Measurements from ENCODE around the gene PDE4A. TPM values are rescaled to one million over a fixed set of nuclear protein-coding genes. Genes with fewer than 3 reads are reported as not detected.
"Not testable (repeated sequence)": the region's sequence is repeated elsewhere in the genome, so short reads cannot be mapped to it uniquely, and the experiment has no call there.

The PDE4A gene
- total and polyA plus RNA-seq, 4 experiments from 2014 or later: 0.81 to 5.6 (median 2.9) TPM

DNA sequence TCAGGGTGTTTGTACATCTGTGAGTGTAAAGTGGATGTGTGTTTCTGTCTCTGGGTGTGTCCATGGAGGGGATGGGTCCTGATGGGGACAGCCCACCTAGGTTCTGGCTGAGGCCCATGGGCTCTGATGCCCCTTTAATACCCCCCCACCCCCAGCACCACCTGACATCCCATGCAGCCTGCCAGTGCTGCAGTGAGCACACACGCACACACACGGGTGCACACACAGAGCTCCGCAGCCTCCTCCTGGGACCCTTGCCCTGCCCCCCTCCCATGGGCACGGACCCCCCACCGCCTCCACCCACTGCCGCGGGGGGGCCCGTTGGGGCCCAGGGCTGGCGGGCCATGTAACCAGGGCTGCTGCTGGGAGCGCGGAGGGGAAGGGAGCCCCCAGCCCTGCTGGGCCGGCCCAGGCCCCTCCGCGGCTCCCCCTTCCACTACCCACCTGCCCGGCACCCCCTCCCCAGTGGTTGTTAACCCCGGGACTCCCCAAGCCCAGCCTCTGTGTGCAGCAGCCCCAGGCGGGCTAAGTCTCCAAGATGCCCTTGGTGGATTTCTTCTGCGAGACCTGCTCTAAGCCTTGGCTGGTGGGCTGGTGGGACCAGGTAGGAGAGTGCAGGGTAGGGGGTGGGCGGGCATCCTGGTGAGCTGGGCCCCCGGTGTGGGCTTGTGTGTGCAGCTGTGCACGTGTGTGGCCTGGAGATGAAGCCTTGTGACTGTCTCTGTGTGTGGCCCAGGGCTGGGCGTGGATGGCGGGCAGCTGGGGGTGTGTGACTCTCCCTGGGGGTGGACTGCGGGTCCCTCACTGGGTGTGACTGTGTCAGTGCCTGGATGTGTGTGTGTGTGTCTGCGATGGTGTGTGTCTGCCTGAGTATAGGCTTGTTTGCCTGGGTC, 32.6 kb downstream of the PDE4A start:
- Mint-ChIP-seq H3K4me3 (no peak overlapping the region), H3K27ac (peak overlapping the region in 1 of 7 donors; percentile 55), H3K27me3 (no peaks in the 10 kb centered on the region), H3K36me3 (peaks cover 0 to 7% of the 10 kb centered on the region in 2 donors), H3K9me3 (peaks cover 0 to 1% (median 0%) of the 10 kb centered on the region in 8 donors), H3K4me1 (peaks cover 0 to 4% (median 0%) of the 10 kb centered on the region in 4 donors)
- H3K27ac ChIP-seq (ENCODE audit: low read depth, low read length): no peak overlapping the region
- no peaks in the 10 kb centered on the region for H3K27me3 ChIP-seq (ENCODE audit: insufficient read depth, low read length)
- CTCF ChIA-PET (ENCODE audit: partially characterized antibody): no interaction called here
- no peaks in the 10 kb centered on the region for H3K36me3 ChIP-seq (ENCODE audit: insufficient read depth, low read length)
- no peak for DNase-seq
- H3K9me3 ChIP-seq (ENCODE audit: control insufficient read depth in 1 of 2, low read length in 2 of 2): no peaks in the 10 kb centered on the region
- no peak overlapping the region for H3K4me3 ChIP-seq (ENCODE audit: low read length in 2 of 2)
- intact Hi-C loops (cut with micrococcal nuclease): no loop called here
- no peaks in the 10 kb centered on the region for H3K4me1 ChIP-seq (ENCODE audit: insufficient read depth, low read length)
- POLR2A ChIA-PET (ENCODE audit: partially characterized antibody): no interaction called here

- Histone ChIP-seq H3K4me3 (ENCODE audit: low read length in 2 of 2) (no peak overlapping the region), H3K9me3 (ENCODE audit: control insufficient read depth in 1 of 2, low read length in 2 of 2) (no peaks in the 10 kb centered on the region), H3K27me3 (ENCODE audit: insufficient read depth, low read length) (no peaks in the 10 kb centered on the region), H3K36me3 (ENCODE audit: insufficient read depth, low read length) (no peaks in the 10 kb centered on the region), H3K4me1 (ENCODE audit: insufficient read depth, low read length) (no peaks in the 10 kb centered on the region), H3K27ac (ENCODE audit: low read depth, low read length) (no peak overlapping the region)
- peaks cover 0 to 1% (median 0%) of the 10 kb centered on the region in 8 donors for H3K9me3 Mint-ChIP-seq
- H3K4me1 Mint-ChIP-seq: peaks cover 0 to 4% (median 0%) of the 10 kb centered on the region in 4 donors
- H3K27ac Mint-ChIP-seq: no peak overlapping the region
- ChIA-PET CTCF (ENCODE audit: partially characterized antibody) (interaction anchor here (0.5 kb wide), 1 partner anchor 28 kb away, joined by 3 read pairs; no protein-coding TSS in a partner anchor), POLR2A (ENCODE audit: partially characterized antibody) (interaction anchor here (0.5 kb wide), 1 partner anchor 199 kb away, joined by 3 read pairs; no protein-coding TSS in a partner anchor)
- H3K36me3 Mint-ChIP-seq: peaks cover 0 to 4% of the 10 kb centered on the region in 2 donors
- DNase-seq: no peak
- no peaks in the 10 kb centered on the region for H3K27me3 Mint-ChIP-seq
- intact Hi-C loops (cut with micrococcal nuclease): no loop called here
- H3K4me3 Mint-ChIP-seq: peak overlapping the region in 1 of 8 donors; percentile 17
These were observed 33.5 kb downstream of the PDE4A start for GRCh38 chr19:10453852-10454251.

DNA sequence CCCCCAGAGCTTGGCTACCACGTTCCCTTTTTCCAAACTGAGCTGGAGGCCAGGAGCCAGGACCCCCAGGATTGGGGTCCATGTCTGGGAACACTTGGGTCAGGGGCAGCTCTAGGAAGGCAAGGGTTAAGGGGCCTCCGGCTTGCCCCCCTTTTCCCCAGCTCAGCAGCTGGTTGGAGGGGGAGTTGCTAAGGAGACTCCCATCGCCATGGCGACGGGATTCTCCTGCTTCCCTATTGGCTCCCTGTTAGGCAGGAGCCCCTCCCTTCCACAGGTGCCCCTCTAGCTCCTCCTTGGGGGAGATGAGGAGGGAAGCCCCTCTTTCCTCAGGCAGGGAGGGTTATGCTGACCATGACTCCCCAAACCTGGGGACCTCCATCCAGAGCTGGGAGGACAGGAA, 33.9 kb downstream of the PDE4A start:
- Histone ChIP-seq H3K27me3 (ENCODE audit: insufficient read depth, low read length) (no peaks in the 10 kb centered on the region), H3K4me3 (ENCODE audit: low read length in 2 of 2) (no peak overlapping the region), H3K4me1 (ENCODE audit: insufficient read depth, low read length) (no peaks in the 10 kb centered on the region), H3K9me3 (ENCODE audit: control insufficient read depth in 1 of 2, low read length in 2 of 2) (no peaks in the 10 kb centered on the region), H3K27ac (ENCODE audit: low read depth, low read length) (no peak overlapping the region), H3K36me3 (ENCODE audit: insufficient read depth, low read length) (no peaks in the 10 kb centered on the region)
- Mint-ChIP-seq H3K4me1 (peaks cover 0 to 4% (median 0%) of the 10 kb centered on the region in 4 donors), H3K36me3 (peaks cover 0 to 4% of the 10 kb centered on the region in 2 donors), H3K9me3 (peaks cover 0 to 1% (median 0%) of the 10 kb centered on the region in 8 donors), H3K27ac (no peak overlapping the region), H3K27me3 (no peaks in the 10 kb centered on the region), H3K4me3 (no peak overlapping the region)
- intact Hi-C loops (cut with micrococcal nuclease): no loop called here
- POLR2A ChIA-PET (ENCODE audit: partially characterized antibody): interaction anchor here (0.5 kb wide), 1 partner anchor 198 kb away, joined by 3 read pairs; no protein-coding TSS in a partner anchor
- no peak for DNase-seq
- CTCF ChIA-PET (ENCODE audit: partially characterized antibody): interaction anchor here (0.5 to 1.3 kb wide), 4 partner anchors 18 to 63 kb away, joined by 3 to 4 read pairs (median 3); no protein-coding TSS in a partner anchor

DNA sequence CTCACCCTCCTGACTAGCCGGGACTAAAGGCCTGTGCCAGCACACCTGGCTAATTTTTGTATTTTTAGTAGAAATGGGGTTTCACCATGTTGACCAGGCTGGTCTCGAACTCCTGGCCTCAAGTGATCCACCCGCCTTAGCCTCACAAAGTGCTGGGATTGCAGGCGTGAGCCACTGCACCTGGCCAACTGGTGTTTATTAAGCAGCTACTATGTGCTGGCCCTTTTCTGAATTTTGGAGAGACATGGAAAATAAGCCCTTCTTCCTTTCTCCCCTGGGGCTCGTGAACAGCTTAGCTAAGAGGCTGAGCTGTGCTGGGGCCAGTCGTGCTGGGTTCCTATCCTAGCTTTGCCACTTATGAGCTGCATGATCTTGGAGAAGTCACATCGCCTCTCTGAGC, 38.4 kb downstream of the PDE4A start:
- peaks cover 0 to 10% (median 6%) of the 10 kb centered on the region in 4 donors for H3K4me1 Mint-ChIP-seq
- H3K4me3 Mint-ChIP-seq; H3K27ac ChIP-seq (ENCODE audit: low read depth, low read length); H3K9me3 Mint-ChIP-seq; DNase-seq; H3K9me3 ChIP-seq (ENCODE audit: control insufficient read depth in 1 of 2, low read length in 2 of 2); H3K27ac Mint-ChIP-seq; H3K27me3 ChIP-seq (ENCODE audit: insufficient read depth, low read length); H3K4me3 ChIP-seq (ENCODE audit: low read length in 2 of 2); H3K36me3 ChIP-seq (ENCODE audit: insufficient read depth, low read length); H3K36me3 Mint-ChIP-seq; intact Hi-C loops (cut with micrococcal nuclease); POLR2A ChIA-PET (ENCODE audit: partially characterized antibody); H3K27me3 Mint-ChIP-seq; H3K4me1 ChIP-seq (ENCODE audit: insufficient read depth, low read length): not testable (repeated sequence)
- CTCF ChIA-PET (ENCODE audit: partially characterized antibody): interaction anchor here (0.9 to 1.3 kb wide), 3 partner anchors 11 to 200 kb away, joined by 3 read pairs; no protein-coding TSS in a partner anchor

DNA sequence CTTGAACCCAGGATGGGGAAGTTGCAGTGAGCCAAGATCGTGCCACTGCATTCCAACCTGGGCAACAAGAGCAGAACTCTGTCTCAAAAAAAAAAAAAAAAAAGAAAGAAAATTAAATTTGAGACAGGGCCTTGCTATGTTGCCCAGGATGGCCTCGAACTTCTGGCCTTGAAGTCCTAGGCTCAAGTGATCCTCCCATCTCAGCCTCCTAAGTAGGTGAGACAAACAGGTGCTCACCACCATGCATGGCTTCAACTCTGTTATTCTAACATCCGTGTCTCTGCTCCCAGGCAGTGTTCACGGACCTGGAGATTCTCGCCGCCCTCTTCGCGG, 40.3 kb downstream of the PDE4A start:
- H3K4me1 Mint-ChIP-seq: peaks cover 0 to 10% (median 6%) of the 10 kb centered on the region in 4 donors
- no peak for DNase-seq
- ChIA-PET POLR2A (ENCODE audit: partially characterized antibody) (interaction anchor here (0.7 kb wide), 1 partner anchor 25 kb away, joined by 3 read pairs; no protein-coding TSS in a partner anchor), CTCF (ENCODE audit: partially characterized antibody) (interaction anchor here (1.1 kb wide), 1 partner anchor 46 kb away, joined by 4 read pairs; no protein-coding TSS in a partner anchor)
- intact Hi-C loops (cut with micrococcal nuclease): no loop called here
- no peaks in the 10 kb centered on the region for H3K27me3 Mint-ChIP-seq
- H3K27ac Mint-ChIP-seq: peak overlapping the region in 4 of 7 donors; percentile 42 to 77 (median 60)
- Histone ChIP-seq H3K27me3 (ENCODE audit: insufficient read depth, low read length) (no peaks in the 10 kb centered on the region), H3K27ac (ENCODE audit: low read depth, low read length) (no peak overlapping the region), H3K4me1 (ENCODE audit: insufficient read depth, low read length) (peaks cover 7% of the 10 kb centered on the region), H3K36me3 (ENCODE audit: insufficient read depth, low read length) (no peaks in the 10 kb centered on the region), H3K4me3 (ENCODE audit: low read length in 2 of 2) (no peak overlapping the region), H3K9me3 (ENCODE audit: control insufficient read depth in 1 of 2, low read length in 2 of 2) (no peaks in the 10 kb centered on the region)
- no peaks in the 10 kb centered on the region for H3K9me3 Mint-ChIP-seq
- peak overlapping the region in 5 of 8 donors; percentile 34 to 78 (median 50) for H3K4me3 Mint-ChIP-seq
- H3K36me3 Mint-ChIP-seq: no peaks in the 10 kb centered on the region

DNA sequence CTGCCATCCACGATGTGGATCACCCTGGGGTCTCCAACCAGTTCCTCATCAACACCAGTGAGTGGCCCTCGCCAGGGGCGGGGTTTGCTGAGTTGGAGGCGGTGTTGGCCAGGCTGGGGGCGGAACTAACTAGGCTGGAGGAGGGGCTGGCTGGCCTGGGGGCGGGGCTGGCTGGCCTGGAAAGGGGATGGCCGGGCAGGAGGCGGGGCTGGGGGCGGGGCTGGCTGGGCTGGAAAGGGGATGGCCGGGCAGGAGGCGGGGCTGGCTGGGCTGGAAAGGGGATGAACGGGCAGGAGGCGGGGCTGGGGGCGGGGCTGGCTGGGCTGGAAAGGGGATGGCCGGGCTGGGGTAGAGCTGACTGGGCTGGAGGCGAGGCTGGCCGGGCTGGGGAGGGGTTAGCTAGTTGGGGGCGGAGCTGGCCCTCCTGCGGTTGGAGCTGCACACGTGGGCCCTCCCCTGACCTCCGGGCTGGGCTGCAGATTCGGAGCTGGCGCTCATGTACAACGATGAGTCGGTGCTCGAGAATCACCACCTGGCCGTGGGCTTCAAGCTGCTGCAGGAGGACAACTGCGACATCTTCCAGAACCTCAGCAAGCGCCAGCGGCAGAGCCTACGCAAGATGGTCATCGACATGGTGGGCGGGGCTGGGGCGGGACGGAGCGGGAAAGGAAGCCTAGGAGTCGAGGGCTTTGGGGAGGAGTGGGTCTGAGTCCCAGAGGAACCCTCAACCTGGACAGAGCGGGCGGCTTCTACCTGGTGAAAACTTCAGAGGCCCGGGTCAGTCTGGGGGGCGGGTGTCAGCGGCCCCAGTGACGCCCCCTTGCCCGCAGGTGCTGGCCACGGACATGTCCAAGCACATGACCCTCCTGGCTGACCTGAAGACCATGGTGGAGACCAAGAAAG, 41.0 kb downstream of the PDE4A start:
- Mint-ChIP-seq H3K4me1 (peaks cover 0 to 10% (median 6%) of the 10 kb centered on the region in 4 donors), H3K27me3 (no peaks in the 10 kb centered on the region), H3K27ac (peak overlapping the region in 6 of 7 donors; percentile 29 to 77 (median 56)), H3K36me3 (no peaks in the 10 kb centered on the region), H3K4me3 (peak overlapping the region; percentile 47 to 78 (median 72)), H3K9me3 (no peaks in the 10 kb centered on the region)
- POLR2A ChIA-PET (ENCODE audit: partially characterized antibody): no interaction called here
- Histone ChIP-seq H3K36me3 (ENCODE audit: insufficient read depth, low read length) (no peaks in the 10 kb centered on the region), H3K27ac (ENCODE audit: low read depth, low read length) (no peak overlapping the region), H3K9me3 (ENCODE audit: control insufficient read depth in 1 of 2, low read length in 2 of 2) (no peaks in the 10 kb centered on the region), H3K27me3 (ENCODE audit: insufficient read depth, low read length) (no peaks in the 10 kb centered on the region), H3K4me3 (ENCODE audit: low read length in 2 of 2) (peak overlapping the region in 1 of 2 donors; percentile 45), H3K4me1 (ENCODE audit: insufficient read depth, low read length) (peaks cover 7% of the 10 kb centered on the region)
- intact Hi-C loops (cut with micrococcal nuclease): no loop called here
- peak; percentile 78 to 92 (median 82) for DNase-seq
- CTCF ChIA-PET (ENCODE audit: partially characterized antibody): interaction anchor here (1.1 kb wide), 1 partner anchor 46 kb away, joined by 4 read pairs; no protein-coding TSS in a partner anchor
